GM21786 (cell line): Measurements from ENCODE around the gene CASKIN1.

Experiments used
- ATAC-seq: cut with Tn5 transposase; IDR thresholded peaks from one replicate; pipeline ENCODE4 v1.9.1; 2021; ENCODE audit not compliant: unreplicated experiment

The CASKIN1 gene

DNA sequence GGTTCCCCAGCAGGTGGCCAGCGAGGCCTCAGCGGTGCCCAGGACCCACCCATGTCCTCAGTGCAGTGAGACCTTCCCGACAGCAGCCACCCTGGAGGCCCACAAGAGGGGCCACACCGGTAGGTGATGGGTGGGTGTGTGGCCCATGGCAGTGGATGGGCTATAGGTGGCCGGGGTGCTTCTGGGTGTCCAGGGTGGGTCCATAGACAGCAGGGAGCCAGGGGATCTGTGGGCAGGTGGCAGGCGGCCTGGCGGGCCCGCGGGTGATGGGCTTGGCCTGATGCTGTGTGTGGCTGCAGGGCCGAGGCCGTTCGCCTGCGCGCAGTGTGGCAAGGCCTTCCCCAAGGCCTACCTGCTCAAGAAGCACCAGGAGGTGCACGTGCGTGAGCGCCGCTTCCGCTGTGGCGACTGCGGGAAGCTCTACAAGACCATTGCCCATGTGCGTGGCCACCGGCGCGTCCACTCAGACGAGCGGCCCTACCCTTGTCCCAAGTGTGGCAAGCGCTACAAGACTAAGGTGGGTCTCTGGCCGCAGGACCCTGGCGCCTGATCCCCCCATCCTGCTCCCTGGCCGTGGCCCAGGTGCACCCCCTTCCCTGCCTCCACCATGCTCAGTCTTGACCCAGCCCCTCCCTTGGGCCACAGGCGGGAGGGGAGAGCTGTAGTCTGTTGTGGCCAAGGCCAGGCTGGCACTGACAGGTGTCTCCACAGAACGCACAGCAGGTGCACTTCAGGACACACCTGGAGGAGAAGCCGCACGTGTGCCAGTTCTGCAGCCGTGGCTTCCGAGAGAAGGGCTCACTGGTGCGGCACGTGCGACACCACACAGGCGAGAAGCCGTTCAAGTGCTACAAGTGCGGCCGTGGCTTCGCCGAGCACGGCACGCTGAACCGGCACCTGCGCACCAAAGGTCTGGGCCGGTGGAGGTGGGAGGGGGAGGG is 37.7 kb upstream of the CASKIN1 start:
- no peak for ATAC-seq

DNA sequence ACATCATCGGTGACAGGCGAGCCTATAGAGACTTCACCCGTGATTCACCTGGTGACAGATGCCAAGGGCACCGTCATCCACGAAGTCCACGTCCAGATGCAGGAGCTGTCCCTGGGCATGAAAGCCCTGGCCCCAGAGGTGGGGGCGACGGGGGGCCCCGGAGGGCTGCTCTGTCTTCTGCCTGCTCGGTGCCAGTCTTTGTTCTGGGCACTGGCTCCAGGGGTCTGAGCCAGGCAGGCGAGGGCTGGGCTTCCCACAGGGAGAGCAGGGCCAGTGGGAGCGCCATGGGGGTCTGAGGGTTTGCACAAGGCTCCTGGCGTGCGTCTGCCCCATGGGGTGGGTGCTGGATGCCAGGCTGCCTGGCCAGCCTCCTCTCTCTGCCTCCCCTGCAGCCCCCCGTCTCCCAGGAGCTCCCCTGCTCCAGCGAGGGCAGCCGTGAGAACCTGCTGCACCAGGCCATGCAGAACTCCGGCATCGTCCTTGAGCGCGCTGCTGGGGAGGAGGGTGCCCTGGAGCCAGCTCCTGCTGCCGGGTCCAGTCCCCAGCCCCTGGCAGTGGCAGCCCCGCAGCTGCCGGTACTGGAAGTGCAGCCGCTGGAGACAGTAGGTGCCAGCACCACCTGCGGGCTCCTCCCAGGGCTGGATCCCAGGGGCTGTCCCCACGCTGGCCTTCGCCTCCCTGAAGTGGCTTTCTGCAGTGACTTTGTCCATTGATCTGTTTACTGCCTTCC is 36.8 kb upstream of the CASKIN1 start:
- ATAC-seq, result no peak

DNA sequence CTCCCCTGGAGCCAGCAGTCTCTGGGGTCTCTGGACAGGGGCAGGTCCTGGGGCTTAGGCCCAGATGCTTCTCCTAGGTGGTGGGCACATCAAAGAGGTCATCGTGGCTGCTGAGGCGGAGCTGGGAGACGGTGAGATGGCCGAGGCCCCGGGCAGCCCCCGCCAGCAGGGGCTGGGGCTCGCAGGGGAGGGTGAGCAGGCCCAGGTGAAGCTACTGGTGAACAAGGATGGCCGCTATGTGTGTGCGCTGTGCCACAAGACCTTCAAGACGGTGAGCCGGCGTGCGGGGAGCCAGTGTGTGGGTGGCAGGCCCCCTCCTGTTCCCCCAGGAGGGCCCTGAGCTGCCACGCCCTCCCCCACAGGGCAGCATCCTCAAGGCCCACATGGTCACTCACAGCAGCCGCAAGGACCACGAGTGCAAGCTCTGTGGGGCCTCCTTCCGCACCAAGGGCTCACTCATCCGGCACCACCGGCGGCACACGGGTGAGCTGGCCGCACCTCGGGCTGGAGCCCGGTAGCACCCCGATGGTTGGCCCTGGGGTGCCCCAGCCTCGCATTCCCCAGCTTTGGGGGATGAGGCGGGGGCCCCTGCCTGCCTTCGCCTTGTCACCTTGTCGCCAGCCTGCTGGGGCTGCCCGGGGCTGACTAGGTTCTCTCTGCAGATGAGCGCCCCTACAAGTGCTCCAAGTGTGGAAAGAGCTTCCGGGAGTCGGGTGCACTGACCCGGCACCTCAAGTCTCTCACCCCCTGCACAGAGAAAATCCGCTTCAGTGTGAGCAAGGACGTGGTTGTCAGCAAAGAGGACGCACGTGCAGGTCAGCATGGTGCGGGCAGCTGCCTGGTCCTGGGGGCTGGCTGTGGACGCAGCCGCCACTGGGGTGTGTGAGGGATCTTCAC is 35.9 kb upstream of the CASKIN1 start:
- ATAC-seq, result no peak

DNA sequence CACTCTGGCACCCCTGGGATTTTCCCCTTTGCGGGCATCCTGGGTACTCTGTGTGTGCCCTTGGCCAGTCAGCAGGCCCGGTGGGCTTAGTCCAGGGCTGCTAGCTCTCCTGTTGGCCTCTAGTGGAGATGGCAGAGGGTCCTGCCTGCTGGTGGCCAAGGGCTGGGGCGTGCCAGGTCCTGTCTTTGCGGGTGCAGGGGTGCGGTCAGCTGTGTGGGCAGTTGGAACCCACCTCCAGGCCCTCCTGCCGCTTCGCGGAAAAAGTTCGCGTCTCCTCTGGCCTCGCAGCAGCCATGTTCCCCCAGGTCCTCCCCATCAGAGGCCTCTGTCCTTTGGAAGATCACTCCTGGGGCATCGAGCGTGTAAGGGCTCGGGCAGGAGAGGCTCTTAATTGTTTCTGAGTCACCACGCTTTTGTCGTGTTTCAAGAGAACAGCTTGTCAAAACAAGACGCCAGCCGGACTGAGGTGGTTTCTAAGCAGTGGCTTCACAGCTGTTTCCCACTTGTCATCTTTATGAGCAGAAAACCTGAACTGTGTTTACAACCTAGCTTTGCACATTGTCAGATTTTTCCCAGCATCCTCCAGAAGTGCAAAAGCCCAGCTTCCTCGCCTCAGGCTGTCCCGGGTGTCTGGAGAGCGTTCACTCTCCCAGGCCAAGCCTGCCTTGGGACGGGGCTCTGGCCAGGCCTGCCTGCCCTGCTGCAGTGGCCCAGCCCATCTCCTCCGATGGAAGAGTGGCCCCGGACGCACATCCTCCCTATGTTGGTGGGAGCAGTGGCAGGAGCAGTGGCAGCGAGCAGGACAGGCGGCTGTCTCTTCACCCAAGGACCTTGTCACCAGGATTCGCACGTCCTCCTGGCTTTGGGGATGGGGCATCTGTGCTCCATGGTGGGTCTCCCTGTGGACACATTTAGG is 34.9 kb upstream of the CASKIN1 start:
- no peak for ATAC-seq

DNA sequence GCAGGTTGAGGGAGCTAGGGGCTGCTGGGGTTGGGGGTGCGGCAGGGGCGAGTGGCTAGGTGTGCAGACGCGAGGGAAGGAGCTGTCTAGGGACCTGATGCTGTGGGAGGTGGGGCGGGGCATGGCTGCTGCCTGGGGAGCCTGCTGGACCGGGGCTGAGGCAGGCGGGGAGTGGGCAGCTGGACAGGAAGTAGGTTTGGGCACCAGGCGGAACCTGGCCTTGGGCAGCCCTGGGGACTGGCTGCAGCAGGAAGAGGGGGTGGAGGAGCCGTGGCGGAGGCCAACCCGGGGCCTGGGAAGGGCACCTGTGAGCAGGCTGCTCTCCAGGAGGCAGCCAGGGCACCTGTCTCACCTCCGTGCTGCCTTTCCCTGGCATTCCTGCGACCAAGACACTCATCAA is 34.0 kb upstream of the CASKIN1 start:
- no peak for ATAC-seq

DNA sequence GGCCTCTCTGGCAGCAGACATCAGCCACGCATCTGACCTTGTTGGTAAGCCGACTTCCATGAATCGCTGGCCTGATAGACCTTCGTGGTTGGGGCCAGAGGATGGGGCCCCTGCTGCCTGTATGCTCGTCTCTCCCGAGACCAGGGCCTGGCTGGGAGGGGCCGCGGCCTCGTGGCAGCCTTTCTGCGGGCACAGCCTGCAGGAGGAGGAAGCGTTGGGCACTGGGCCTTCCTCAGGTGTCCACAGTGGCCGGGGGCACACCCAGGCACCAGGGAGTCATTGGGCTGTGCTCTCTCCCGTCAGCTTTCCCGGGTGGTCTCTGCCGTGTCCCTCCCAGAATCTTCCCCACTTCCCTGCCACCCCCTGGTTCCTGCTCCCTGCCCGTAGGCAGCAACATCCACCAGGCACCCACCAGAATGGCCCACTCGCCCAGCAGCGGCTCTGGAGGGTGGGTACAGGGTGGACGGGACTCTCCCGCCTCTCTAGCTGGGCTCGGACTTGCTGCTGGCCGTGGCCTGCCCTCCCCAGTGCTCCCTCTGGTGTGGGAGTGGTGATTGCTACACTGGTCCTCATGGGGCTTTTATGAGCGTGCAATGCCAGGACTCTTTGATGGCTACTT is 33.3 kb upstream of the CASKIN1 start:
- no peak for ATAC-seq

DNA sequence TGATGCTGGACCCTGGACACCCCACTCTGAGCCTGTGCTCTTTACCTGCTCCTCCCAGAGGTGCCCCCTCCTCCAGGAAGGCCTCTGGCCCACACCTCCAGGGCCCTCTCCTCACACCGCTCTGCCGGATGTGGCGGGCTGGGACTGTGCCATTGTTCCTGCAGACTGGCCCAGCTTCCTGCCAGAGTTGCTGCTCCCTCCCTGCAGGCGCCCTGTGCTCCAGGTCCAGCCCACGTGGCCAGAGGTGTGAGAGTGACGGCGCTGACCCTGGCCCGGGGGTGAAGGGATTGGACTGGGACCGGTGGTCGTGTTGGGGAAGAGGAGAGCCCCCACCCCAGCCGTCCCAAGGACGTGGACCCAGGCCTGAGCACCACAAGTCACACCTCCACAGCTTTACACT is 32.7 kb upstream of the CASKIN1 start:
- no peak for ATAC-seq

DNA sequence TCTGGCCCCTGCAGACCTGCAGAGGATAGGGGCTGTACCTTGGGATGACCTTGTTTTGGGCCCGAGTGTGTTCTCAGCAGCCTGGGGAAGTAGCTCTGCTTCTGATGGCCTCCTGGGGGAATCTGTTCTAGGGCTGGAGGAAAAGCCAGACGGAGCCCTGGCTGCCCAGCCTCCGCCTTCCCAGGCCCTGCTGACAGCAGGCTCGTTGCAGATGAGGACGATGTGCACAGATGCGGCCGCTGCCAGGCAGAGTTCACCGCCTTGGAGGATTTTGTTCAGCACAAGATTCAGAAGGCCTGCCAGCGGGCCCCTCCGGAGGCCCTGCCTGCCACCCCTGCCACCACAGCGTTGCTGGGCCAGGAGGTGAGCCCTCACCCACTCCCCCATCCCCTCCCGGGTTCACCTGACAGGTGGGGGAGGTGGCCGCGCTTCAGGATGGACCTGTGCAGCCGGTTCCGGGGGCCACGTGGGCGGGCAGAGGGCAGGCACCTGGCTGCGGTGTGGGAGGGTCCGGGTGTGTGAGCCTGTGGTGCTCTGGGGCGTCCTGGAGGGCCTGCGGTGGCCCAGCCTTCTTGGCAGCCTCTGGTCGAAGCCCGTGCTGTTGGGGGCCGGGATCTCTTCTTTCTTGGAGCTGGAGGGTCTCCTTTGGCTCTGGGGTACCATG is 31.9 kb upstream of the CASKIN1 start:
- ATAC-seq, result no peak

DNA sequence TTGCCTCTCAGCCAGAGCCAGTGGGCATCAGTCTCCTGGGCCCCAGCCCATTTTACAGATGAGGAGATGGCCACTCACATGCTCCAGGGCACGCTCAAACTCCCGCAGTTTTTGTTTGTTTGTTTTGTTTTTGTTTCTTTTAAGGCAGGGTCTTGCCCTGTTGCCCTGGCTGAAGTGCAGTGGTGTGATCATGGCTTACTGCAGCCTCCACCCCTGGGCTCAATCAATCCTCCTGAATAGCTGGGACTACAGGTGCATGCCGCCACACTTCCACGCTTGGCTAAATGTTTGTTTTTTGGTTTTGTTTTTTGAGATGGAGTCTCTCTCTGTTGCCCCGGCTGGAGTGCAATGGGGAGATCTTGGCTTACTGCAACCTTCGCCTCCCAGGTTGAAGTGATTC is 30.5 kb upstream of the CASKIN1 start:
- no peak for ATAC-seq

DNA sequence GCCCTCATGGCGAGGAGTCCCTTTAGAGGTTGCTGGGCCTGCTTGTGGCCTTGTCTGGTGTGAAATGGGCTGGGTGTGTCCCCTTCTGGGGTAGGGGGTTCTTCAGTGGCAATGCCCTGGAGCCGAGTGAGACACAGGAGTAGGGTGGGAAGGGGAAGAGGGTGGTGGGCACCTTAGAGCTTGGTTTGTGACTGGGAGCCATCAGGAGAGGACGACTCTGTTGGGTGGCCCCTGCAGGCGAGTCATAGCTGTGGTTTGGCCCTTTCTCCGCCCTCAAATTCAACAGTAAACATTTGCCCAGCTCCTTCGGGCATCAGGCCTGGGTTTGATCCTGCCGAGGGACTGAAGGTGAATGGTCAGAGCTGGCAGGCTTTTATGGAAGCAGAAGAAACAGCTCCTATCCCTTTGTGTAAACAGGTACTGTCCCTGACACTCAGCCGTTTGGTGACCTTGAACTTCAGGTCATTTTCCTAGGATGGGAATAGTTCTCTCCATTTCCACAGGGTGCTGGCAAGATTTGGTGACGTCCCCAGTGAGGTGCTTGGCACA is 29.9 kb upstream of the CASKIN1 start:
- no peak for ATAC-seq

DNA sequence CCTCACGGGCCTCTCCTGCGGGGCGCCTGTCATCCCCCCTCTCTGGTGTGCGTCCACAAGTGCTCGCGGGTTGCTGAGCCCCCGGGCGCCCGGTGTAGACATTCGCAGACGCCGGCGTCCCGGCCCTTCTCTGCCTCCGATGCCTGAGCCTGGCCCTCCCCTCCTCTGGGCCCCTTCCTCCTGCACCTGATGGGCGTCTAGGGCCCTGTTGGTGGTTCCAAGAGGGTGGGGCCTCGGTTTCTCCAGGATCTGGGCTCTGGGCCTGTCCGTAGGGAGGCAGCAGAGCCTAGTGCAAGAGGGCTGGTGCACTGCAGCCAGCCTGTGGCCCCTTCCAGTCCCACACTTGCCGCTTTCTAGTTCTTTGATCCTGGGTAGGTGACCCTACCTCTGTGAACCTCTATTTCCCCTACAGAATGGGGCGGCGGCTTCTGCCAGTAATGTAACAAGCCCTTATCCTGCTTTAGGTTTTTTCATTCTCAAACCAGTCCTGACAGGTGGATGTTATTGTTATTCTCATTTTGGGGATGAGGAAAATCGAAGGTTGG is 27.6 kb upstream of the CASKIN1 start:
- ATAC-seq, result peak; percentile 8

DNA sequence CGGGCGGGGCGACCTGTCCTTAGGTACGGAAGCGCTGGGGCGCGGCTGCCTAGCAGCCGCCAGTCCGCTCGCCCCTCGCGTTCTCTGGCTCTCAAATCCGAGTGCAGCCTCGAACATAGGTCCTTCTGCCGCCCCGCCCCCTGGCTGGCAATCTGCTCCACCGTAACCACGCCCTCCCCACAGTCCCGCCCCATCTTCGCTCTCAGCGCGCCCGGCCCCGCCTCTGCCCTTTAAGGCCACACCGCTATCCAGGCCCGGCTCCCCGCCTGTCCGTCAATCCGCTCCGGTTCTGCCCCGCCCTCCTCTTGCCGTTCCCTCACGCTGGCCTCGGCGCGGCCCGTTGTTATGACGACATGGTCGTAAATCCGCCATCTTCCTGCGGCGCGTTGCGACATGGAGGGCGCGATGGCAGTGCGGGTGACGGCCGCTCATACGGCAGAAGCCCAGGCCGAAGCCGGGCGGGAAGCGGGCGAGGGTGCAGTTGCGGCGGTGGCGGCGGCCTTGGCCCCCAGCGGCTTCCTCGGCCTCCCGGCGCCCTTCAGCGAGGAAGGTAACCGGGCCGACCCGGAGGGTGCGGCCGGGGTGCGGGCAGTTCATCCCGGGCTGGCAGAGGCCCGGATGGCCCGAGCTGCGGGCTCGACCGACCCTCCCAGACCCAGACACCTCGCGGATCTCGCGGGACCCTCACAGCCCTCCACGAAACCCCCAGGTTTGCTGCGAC is 27.0 kb upstream of the CASKIN1 start, which contains the start of gene E4F1:
E4F1 (plus strand) TSS at position 371 of the 721 bp plus-strand sequence; CDS start at position 394, 23 bp downstream.
- ATAC-seq, result peak; percentile 92

DNA sequence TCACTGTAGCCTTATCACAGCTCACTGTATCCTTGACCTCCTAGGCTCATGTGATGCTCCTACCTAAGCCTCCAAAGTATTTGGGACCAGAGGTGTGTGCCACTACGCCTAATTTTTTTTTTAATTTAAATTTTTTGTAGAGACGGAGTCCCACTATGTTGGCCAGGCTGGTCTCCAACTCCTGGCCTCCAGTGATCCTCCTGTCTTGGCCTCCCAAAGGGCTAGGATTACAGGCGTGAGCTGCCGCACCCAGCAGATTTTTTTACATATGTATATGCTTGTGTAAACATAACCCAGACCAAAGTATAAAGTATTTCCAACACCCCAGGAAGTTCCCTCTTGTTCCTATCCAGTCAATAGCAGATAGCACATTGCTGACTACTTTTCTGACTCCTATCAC is 19.9 kb upstream of the CASKIN1 start:
- ATAC-seq, result no peak

DNA sequence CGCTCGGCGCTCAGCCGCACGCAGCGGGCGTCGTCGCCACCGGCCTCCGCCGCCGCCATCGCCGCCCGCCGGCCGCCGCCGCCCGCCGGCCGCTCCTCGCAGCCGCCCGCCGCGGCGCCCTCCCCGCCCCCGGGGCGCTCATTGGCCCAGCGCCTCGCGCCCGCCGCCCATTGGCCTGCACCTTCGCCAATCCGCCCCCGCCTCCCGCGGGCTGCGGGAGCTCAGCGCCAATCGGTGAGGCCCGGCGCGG is 18.2 kb upstream of the CASKIN1 start, which contains the start of gene PGP:
PGP (minus strand) TSS at position 122 of the 250 bp plus-strand sequence; CDS start at position 59, 63 bp downstream.
- ATAC-seq, result peak; percentile 84

DNA sequence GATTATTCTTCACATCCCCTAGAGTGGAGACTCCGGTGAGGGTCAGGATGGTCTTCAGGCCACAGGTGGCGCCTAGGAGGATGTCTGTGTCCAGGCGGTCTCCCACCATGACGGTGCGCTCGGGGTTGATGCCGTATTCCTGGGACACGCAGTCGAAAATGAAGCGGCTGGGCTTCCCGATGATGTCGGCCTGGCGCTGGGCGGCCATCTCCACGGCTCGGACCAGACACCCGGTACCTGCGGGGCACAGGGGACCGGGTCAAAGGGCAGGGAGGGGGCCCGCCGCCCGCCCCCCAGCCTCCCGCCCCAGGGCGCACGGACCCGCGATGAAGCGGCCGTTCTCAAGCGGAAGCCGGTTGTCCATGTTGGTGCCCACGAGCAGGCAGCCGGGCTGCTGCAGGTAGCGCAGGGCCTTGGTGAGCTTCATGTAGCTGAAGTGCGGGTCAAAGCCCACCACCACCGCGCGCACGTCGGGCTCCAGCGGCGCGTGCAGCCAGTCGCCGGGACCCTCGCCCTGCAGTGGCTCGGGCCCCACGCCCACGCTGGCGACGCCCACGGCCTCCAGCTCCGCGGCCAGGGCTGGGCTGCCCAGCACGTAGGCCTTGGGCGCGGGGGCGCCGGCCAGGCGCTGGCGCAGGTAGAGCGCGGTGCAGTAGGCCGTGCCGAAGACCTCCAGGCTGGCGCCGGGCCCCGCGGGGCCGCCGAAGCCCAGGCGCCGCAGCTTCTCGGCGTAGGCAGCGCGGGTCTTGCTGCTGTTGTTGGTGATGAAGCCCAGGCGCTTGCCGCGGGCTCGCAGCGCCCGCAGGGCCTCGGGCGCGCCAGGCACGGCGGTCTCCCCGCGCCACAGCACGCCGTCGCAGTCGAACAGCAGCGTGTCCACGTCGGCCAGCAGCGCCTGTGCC is 17.7 kb upstream of the CASKIN1 start:
- no peak for ATAC-seq

DNA sequence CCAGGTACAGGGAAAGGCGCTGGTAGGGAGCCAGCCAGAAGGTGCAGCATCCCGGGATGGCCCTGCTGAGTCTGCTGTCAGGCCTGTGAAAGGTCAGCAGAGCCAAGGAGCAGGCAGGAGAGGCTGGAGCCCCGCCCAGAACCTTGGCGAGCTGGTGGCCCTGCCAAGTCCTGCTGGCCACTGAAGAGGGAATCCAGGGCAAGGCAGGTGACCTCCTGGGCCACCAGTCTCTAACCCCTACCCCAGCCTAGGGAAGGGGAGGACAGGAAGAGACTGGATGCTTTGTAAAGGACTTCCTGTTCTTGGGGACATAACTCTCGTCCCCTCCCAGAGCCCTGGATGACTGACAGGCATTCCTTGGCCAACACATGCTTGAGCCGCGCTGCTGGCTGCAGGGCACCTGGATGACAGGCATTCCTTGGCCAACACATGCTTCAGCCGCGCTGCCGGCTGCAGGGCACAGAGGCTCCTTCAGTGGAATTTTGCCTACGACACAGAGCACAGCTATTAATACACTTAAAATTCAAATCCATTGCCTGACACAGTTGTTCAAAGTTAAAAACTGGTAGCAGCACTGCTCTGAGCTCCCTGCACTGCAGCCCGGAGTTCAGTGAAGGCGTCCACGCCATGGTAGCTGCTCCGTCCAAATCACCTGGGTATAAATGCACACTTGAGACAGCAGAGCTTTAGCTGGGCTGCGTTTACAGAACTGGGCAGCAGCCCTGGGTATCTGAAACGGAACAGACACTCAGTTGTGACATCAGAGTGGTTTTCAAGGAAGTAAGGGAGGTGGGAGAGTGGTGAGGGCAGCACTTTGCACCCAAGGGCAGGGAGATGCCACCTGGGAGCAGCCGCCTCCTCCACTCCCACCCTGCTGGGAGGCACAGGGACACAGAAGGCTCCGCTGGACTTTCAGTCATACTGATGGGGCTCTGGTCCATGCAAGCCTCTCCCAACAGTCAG is 16.2 kb upstream of the CASKIN1 start:
- ATAC-seq, result no peak
